HCT116 (cell line): ENCODE results near the gene N4BP2. TPM values are rescaled to one million over a fixed set of nuclear protein-coding genes. Genes with fewer than 3 reads are reported as not detected.

ENCODE experiments used
- ATAC-seq: fragments of 200-7000 bp; cut with Tn5 transposase; 2 replicates; pipeline ENCODE4 v1.9.1; 2020; ENCODE audit warnings: mild to moderate bottlenecking, moderate library complexity
- BruUV-seq: library from RNA; stranded (reverse); fragments of 400-500 nt; replicated peaks from 2 replicates; lab custom pipeline; 2021; lab: Mats Ljungman, UMichigan
- CTCF ChIA-PET: fragments of 300-600 bp; sonication (Branson Sonifier 250); formaldehyde crosslinking; loops from one replicate; lab custom pipeline; 2021; ENCODE audit warnings: antibody characterized with exemption; lab: Charles Lee
- POLR2A ChIA-PET: fragments of 300-600, 350-600 bp; sonication (Branson Sonifier 250); formaldehyde crosslinking; loops from one replicate; lab custom pipeline; 2021; ENCODE audit warnings: antibody characterized with exemption; lab: Charles Lee
- RAD21 ChIA-PET, 2 experiments: fragments of 300-600 bp; sonication (Branson Sonifier 250); formaldehyde crosslinking; loops; one replicate each; lab custom pipeline; 2023; ENCODE audit warnings: low total read pairs in 2 of 2; ENCODE audit not compliant: uncharacterized antibody in 2 of 2, unreplicated experiment in 2 of 2, low non-redundant PET in 1 of 2; lab: Charles Lee
- DNase-seq: peaks from one replicate; pipeline ENCODE4 v3.0.0-alpha.2; 2010; ENCODE audit warnings: low read depth, low spot score
- H2AFZ ChIP-seq: fragments of 200-600 bp; shearing (Covaris generic), sonication (generic); 2 replicates; pipeline ENCODE4 v1.6.1; 2017; ENCODE audit warnings: low read depth, mixed run types, mixed read lengths, antibody characterized with exemption, low read length; ENCODE audit not compliant: poor library complexity, severe bottlenecking
- H3K27ac ChIP-seq: 2 replicates; pipeline ENCODE4 v1.5.1; 2012; ENCODE audit warnings: low read depth, low read length
- H3K27me3 ChIP-seq: fragments of 200-600 bp; sonication (generic); 2 replicates; pipeline ENCODE4 v1.6.1; 2016; ENCODE audit warnings: mixed run types, low read length, mixed read lengths; ENCODE audit not compliant: insufficient read depth
- H3K36me3 ChIP-seq, 2 experiments: fragments of 200-500 bp in 1 of 2; fragments of 200-600 bp in 1 of 2; sonication (Bioruptor generic) in 1 of 2; sonication (generic) in 1 of 2; 2 replicates each; pipeline versions ENCODE4 v1.5.1 to v1.6.1; 2014 to 2016; ENCODE audit warnings: low read length in 2 of 2, inconsistent platforms in 1 of 2, mixed read lengths in 1 of 2, mixed run types in 1 of 2; ENCODE audit not compliant: insufficient read depth in 2 of 2, control insufficient read depth in 1 of 2
- H3K4me1 ChIP-seq, 2 experiments: fragments of 200-600 bp in 1 of 2; sonication (generic) in 1 of 2; 2 replicates each; pipeline versions ENCODE4 v1.5.1 to v1.6.1; 2012 to 2017; ENCODE audit warnings: low read length in 2 of 2, inconsistent platforms in 1 of 2, mild to moderate bottlenecking in 1 of 2, mixed read lengths in 1 of 2, mixed run types in 1 of 2, moderate library complexity in 1 of 2; ENCODE audit not compliant: insufficient read depth in 2 of 2, control insufficient read depth in 1 of 2
- H3K4me2 ChIP-seq: fragments of 200-600 bp; sonication (generic); 2 replicates; pipeline ENCODE4 v1.6.1; 2017; ENCODE audit warnings: mixed run types, low read length, mixed read lengths
- H3K4me3 ChIP-seq, 2 experiments: fragments of 200-600 bp in 1 of 2; sonication (generic) in 1 of 2; replicated peaks in 1 of 2; 2 replicates each; pipeline ENCODE4 v1.5.1; 2011 to 2016; ENCODE audit warnings: low read length in 2 of 2, control low read depth in 1 of 2, low read depth in 1 of 2, mild to moderate bottlenecking in 1 of 2, mixed read lengths in 1 of 2, mixed run types in 1 of 2
- H3K79me2 ChIP-seq: fragments of 200-600 bp; sonication (generic); 2 replicates; pipeline ENCODE4 v1.6.1; 2017; ENCODE audit warnings: mild to moderate bottlenecking, mixed run types, low read length, moderate library complexity, mixed read lengths; ENCODE audit not compliant: insufficient read depth
- H3K9ac ChIP-seq: fragments of 200-600 bp; sonication (generic); 2 replicates; pipeline ENCODE4 v1.6.1; 2016; ENCODE audit warnings: low read length, mixed read lengths
- H3K9me2 ChIP-seq: fragments of 200-600 bp; sonication (generic), shearing (Covaris generic); 2 replicates; pipeline ENCODE4 v1.6.1; 2017; ENCODE audit warnings: mixed run types, mild to moderate bottlenecking, moderate library complexity; ENCODE audit not compliant: insufficient read depth
- H3K9me3 ChIP-seq, 2 experiments: fragments of 200-500 bp in 1 of 2; fragments of 200-600 bp in 1 of 2; sonication (Bioruptor generic) in 1 of 2; sonication (generic) in 1 of 2; 2 replicates each; pipeline ENCODE4 v1.6.1; 2014 to 2017; ENCODE audit warnings: low read length in 2 of 2, mixed read lengths in 2 of 2, inconsistent platforms in 1 of 2, low read depth in 1 of 2, mild to moderate bottlenecking in 1 of 2, mixed run types in 1 of 2, moderate library complexity in 1 of 2; ENCODE audit not compliant: control insufficient read depth in 1 of 2, insufficient read depth in 1 of 2
- H4K20me1 ChIP-seq: fragments of 200-600 bp; sonication (generic), shearing (Covaris generic); 2 replicates; pipeline ENCODE4 v1.6.1; 2017; ENCODE audit warnings: mixed run types, mild to moderate bottlenecking, moderate library complexity; ENCODE audit not compliant: insufficient read depth
- CTCF ChIP-seq, 3 experiments: fragments of 200-600 bp in 1 of 3; sonication (generic) in 1 of 3; IDR thresholded peaks in 2 of 3; conservative IDR thresholded peaks in 1 of 3; 2 replicates each; pipeline ENCODE4 v1.5.1; 2012 to 2017; ENCODE audit warnings: low read depth in 2 of 3, low read length in 2 of 3, antibody characterized with exemption in 1 of 3, borderline replicate concordance in 1 of 3, control low read depth in 1 of 3, mild to moderate bottlenecking in 1 of 3, mixed read lengths in 1 of 3, mixed run types in 1 of 3, moderate library complexity in 1 of 3; ENCODE audit not compliant: insufficient read depth in 1 of 3
- EGR1 ChIP-seq: IDR thresholded peaks from 2 replicates; pipeline ENCODE4 v1.6.1; 2012; ENCODE audit warnings: low read depth
- ELF1 ChIP-seq: IDR thresholded peaks from 2 replicates; pipeline ENCODE4 v1.6.1; 2012; ENCODE audit warnings: low read depth, borderline replicate concordance
- EZH2 ChIP-seq: fragments of 200-600 bp; sonication (generic); IDR thresholded peaks from 2 replicates; pipeline ENCODE4 v1.6.1; 2017; ENCODE audit warnings: antibody characterized with exemption, mixed run types
- EZH2phosphoT487 ChIP-seq: fragments of 200-600 bp; IDR thresholded peaks from 2 replicates; pipeline ENCODE4 v1.6.1; 2018; ENCODE audit warnings: antibody characterized with exemption, borderline replicate concordance
- FOSL1 ChIP-seq: IDR thresholded peaks from 2 replicates; pipeline ENCODE4 v1.6.1; 2012; ENCODE audit warnings: low read depth
- JUND ChIP-seq: IDR thresholded peaks from 2 replicates; pipeline ENCODE4 v1.6.1; 2012
- MAX ChIP-seq: IDR thresholded peaks from 2 replicates; pipeline ENCODE4 v1.6.1; 2012
- POLR2A ChIP-seq: IDR thresholded peaks from 2 replicates; pipeline ENCODE4 v1.7.0; 2011; ENCODE audit warnings: borderline replicate concordance; ENCODE audit not compliant: insufficient read depth, insufficient read length; ENCODE audit errors: extremely low read depth
- RAD21 ChIP-seq: IDR thresholded peaks from 2 replicates; pipeline ENCODE4 v1.6.1; 2012; ENCODE audit warnings: low read depth, mild to moderate bottlenecking
- REST ChIP-seq: IDR thresholded peaks from 2 replicates; pipeline ENCODE4 v1.6.1; 2012; ENCODE audit warnings: low read depth
- SIN3A ChIP-seq: IDR thresholded peaks from 2 replicates; pipeline ENCODE4 v1.6.1; 2012; ENCODE audit warnings: low read depth
- SP1 ChIP-seq: IDR thresholded peaks from 2 replicates; pipeline ENCODE4 v1.6.1; 2012; ENCODE audit warnings: low read depth
- SRF ChIP-seq: IDR thresholded peaks from 2 replicates; pipeline ENCODE4 v1.6.1; 2012; ENCODE audit warnings: low read depth
- TCF7L2 ChIP-seq: IDR thresholded peaks from 2 replicates; pipeline ENCODE4 v1.7.0; 2011; ENCODE audit warnings: borderline replicate concordance, inconsistent platforms; ENCODE audit not compliant: insufficient read depth, insufficient read length; ENCODE audit errors: extremely low read depth
- YY1 ChIP-seq: IDR thresholded peaks from 2 replicates; pipeline ENCODE4 v1.6.1; 2011; ENCODE audit warnings: low read length, low read depth, moderate library complexity, mild to moderate bottlenecking; ENCODE audit not compliant: insufficient replicate concordance; ENCODE audit errors: extremely low read depth
- ZBTB33 ChIP-seq: IDR thresholded peaks from 2 replicates; pipeline ENCODE4 v1.6.1; 2011; ENCODE audit warnings: mild to moderate bottlenecking, low read length, moderate library complexity; ENCODE audit not compliant: insufficient replicate concordance; ENCODE audit errors: extremely low read depth
- ZFX ChIP-seq: fragments of 450-650 bp; IDR thresholded peaks from 2 replicates; pipeline ENCODE4 v1.6.1; 2017
- ZNF274 ChIP-seq: fragments of 200-500 bp; sonication (Bioruptor generic); IDR thresholded peaks from 2 replicates; pipeline ENCODE4 v1.6.1; 2014; ENCODE audit warnings: mild to moderate bottlenecking, low read depth, low read length, inconsistent platforms
- intact Hi-C: fragments of 100-400 bp; cut with micrococcal nuclease; formaldehyde crosslinking; loops from 2 replicates; pipeline ENCODE4 v1.10.0; 2022
- total RNA-seq: library from RNA; stranded (reverse); gene quantifications from one replicate; pipeline ENCODE4 v1.2.1, GENCODE V29; 2021; ENCODE audit not compliant: unreplicated experiment

N4BP2 gene
- total RNA-seq, 1 experiment from 2014 or later = 7.0 TPM

GRCh38 chr4:40170588-40170987 is 113.9 kb downstream of the N4BP2 start:
- intact Hi-C loops = no loop called here
- no peak for TF ChIP-seq JUND
- no peak for TF ChIP-seq SIN3A
- TF ChIP-seq EZH2phosphoT487 = no peak
- TF ChIP-seq POLR2A = no peak
- TF ChIP-seq ZFX = no peak
- TF ChIP-seq TCF7L2 = no peak
- TF ChIP-seq RAD21 = no peak
- TF ChIP-seq YY1 = no peak
- no peak for TF ChIP-seq ELF1
- no peak for TF ChIP-seq EGR1
- TF ChIP-seq REST = no peak
- TF ChIP-seq ZBTB33 = no peak
- TF ChIP-seq CTCF (IDR thresholded peaks at IDR 0.05 in 2 of 3, conservative IDR thresholded peaks at IDR 0.05 in 1 of 3; ENCODE audit: borderline replicate concordance in 1 of 3, insufficient read depth in 1 of 3, low read depth in 2 of 3, low read length in 2 of 3) = no peak
- TF ChIP-seq SP1 = no peak
- TF ChIP-seq MAX = no peak
- TF ChIP-seq FOSL1 = no peak
- TF ChIP-seq SRF = no peak
- no peak for TF ChIP-seq ZNF274
- TF ChIP-seq EZH2 = no peak
- ATAC-seq = no peak
- no peaks in the 10 kb centered on the region for H3K4me1 ChIP-seq
- H3K4me2 ChIP-seq = no peak overlapping the region
- H4K20me1 ChIP-seq = no peaks in the 10 kb centered on the region
- no peaks in the 10 kb centered on the region for H3K36me3 ChIP-seq
- no peaks in the 10 kb centered on the region for H3K9me3 ChIP-seq
- no peak overlapping the region for H3K9ac ChIP-seq
- no peaks in the 10 kb centered on the region for H3K9me2 ChIP-seq
- no peak overlapping the region for H2AFZ ChIP-seq
- no peak overlapping the region for H3K4me3 ChIP-seq
- CTCF ChIA-PET = no interaction called here
- H3K27me3 ChIP-seq = no peaks in the 10 kb centered on the region
- RAD21 ChIA-PET = no interaction called here
- no peak for DNase-seq
- H3K79me2 ChIP-seq = no peaks in the 10 kb centered on the region
- no peak overlapping the region for H3K27ac ChIP-seq
- POLR2A ChIA-PET = no interaction called here
- no TSS peak for BruUV-seq
